ENCODE measurements around the gene FBXW4.

DNA sequence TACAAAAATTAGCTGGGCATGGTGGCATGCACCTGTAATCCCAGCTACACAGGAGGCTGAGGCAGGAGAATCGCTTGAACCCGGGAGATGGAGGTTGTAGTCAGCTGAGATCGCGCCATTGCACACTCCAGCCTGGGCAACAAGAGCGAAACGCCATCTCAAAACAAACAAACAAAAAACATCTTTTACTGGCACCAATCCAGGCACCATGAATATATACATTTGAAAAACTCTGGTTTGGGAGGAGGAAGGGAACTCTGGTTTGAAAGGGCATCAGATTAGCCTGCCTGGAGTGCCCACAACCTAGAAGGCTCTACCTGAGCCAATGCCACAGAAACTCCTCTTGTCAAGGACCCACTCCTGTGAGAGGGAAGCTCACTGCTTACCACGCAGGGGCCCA lies 122.8 kb downstream of the FBXW4 start:
- TF ChIP-seq, protein P1, sequence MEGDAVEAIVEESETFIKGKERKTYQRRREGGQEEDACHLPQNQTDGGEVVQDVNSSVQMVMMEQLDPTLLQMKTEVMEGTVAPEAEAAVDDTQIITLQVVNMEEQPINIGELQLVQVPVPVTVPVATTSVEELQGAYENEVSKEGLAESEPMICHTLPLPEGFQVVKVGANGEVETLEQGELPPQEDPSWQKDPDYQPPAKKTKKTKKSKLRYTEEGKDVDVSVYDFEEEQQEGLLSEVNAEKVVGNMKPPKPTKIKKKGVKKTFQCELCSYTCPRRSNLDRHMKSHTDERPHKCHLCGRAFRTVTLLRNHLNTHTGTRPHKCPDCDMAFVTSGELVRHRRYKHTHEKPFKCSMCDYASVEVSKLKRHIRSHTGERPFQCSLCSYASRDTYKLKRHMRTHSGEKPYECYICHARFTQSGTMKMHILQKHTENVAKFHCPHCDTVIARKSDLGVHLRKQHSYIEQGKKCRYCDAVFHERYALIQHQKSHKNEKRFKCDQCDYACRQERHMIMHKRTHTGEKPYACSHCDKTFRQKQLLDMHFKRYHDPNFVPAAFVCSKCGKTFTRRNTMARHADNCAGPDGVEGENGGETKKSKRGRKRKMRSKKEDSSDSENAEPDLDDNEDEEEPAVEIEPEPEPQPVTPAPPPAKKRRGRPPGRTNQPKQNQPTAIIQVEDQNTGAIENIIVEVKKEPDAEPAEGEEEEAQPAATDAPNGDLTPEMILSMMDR (IDR thresholded peaks at IDR 0.05): no peak
- no peak for TF ChIP-seq POLR2A (IDR thresholded peaks at IDR 0.05)

Measured in right lobe of liver (tissue), 4 donors.